HG03064 (cell line): ENCODE data around the gene FLII.
A peak's percentile ranks its signal among the peaks of the same experiment; 100 is the strongest.

Experiments used
- ATAC-seq: cut with Tn5 transposase; IDR thresholded peaks from one replicate; pipeline ENCODE4 v1.9.1; 2021; ENCODE audit warnings: low read depth; ENCODE audit not compliant: unreplicated experiment

Gene FLII

DNA sequence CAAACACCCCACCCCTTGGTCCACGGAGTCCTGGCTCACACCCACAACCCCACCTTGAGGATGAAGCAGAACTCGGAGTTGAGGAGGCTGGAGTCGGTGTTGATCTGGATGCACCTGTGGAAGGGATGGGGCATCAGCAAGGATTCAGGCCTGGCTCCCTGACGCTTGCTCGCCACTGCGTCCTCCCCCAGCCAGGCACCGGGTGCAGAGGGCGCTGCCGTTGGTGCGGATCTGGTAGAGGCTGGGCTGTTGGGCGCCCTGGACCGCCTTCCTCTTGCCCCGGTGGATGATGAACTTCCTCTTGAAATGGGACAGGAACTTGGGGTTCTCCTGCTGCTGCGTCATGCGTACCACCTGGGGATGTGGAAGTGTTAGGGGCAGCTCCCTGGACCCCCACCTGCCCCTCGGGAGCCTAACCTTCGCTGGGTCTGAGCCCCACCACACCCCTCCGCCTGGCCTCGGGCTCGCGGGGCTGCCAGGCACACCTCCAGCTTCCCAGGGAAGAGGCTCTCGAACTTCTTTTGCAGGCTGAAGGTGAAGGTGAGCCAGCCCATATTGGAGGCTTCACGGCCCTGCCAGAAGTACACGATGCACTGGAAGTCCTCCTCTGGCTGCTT is 12.3 kb downstream of the FLII start:
- ATAC-seq: no peak

DNA sequence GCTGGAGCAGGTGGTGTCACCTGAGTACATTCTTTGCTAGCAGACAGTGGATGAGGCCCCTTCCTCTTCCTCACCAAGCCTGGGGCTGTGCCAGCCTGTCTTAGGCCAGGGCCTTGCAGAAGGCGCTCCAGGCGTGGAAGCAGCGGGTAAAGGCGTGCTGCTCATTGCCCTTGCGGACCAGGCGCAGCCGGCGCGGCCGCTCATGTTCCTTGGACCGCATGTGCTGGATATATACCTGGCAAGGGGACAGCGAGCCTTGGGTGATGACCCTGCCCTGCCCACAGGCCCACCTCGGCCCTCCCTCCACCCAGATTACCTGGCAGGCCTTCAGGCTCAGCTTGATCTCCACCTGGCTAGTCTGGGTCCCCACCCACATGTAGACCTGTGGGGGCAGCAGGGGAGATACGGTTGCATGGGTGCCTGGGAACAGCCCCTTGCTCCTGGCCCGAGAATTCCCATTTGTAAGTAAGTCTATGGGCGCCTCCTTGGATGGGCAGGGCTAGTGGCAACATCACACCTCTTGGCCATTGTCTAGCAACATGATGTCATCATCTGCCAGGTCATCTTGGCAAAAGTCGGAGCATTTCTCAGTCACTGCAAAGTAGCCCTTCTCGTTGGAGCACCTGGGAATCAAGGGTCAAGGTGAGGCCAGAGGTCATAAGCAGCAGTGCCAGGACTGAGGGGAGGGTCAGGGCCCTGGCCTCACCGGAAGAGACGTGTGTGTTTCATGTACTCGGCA is 13.3 kb downstream of the FLII start:
- no peak for ATAC-seq

DNA sequence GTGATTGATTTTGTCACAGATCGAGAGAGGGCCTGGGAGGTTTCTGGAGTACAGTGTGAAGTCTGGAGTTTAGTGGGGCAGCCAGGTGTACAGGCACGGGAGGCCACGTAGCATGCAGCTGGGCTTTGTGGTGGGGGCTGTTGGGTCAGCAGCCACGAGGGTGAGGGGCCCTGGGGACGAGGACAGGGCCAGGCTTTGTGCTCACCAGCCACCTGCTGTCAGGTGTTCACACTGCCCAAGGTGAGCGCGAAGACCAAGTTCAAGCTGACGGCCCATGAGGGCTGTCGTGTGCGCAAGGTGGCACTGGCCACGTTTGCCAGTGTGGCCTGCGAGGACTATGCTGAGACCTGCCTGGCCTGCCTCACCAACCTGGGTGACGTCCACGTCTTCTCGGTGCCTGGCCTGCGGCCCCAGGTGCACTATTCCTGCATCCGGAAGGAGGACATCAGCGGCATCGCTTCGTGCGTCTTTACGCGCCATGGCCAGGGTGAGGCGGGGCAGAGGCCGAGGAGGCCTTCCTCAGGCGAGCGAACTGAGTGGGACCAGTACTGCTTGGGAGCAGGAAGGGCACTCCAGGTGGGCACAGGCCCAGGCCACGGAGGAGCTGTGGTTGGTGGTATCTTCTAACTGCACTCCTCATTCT is 17.2 kb downstream of the FLII start:
- no peak for ATAC-seq

DNA sequence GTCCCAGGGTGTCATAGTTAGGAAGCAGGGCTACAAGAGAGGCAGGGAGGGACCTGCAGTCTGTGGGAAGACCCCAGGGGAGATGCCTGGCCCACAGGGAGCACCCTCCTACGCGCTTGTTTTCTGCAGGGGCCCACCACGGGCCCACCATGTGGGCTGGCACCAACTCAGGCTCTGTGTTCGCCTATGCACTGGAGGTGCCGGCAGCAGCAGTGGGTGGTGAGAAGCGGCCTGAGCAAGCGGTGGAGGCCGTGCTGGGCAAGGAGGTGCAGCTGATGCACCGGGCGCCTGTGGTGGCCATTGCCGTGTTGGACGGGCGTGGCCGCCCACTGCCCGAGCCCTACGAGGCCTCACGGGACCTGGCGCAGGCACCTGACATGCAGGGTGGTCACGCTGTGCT is 18.1 kb downstream of the FLII start:
- no peak for ATAC-seq

DNA sequence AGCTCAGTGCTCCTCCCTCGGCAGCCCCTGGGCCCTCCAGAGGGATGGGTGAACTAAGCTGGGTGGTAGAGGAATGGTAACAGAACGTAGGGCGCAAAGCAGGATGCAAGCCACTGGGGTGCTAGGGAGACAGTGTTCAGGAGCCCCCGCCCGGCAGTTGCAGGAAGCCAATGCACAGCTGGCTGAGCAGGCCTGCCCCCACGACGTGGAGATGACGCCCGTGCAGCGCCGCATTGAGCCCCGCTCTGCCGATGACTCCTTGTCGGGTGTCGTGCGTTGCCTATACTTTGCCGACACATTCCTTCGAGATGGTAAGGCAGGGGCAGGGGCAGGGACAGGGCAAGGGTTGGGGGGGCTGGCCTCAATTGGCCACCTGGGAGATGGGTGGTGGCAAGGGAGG is 20.2 kb downstream of the FLII start:
- no peak for ATAC-seq

DNA sequence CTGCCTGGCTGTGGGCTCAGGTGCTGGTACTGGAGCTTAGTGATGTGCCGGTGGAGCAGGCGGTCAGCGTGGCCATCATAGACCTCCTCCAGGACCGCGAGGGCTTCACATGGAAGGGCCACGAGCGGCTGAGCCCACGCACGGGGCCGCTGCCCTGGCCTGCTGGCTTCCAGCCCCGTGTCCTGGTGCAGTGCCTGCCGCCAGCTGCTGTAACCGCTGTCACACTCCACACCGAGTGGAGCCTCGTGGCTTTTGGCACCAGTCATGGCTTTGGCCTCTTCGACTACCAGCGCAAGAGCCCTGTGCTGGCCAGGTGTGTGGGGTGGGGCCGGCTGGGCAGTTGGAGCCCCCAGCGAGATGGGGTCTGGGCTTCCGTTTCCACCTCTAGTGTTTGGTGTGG is 21.1 kb downstream of the FLII start:
- no peak for ATAC-seq

DNA sequence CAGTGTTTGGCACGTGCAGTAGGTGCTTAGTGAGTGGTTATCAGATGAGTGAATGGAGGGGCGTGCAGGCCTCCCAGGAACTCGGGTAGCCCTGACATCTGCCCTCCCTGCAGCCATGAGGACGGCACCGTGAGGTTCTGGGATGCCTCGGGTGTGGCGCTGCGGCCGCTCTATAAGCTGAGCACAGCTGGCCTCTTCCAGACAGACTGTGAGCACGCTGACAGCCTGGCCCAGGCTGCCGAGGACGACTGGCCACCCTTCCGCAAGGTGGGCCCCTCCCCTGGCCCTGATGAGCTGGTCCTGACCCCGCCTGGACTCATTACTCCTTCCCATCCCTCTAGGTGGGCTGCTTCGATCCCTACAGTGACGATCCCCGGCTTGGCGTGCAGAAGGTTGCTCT is 22.0 kb downstream of the FLII start:
- no peak for ATAC-seq

DNA sequence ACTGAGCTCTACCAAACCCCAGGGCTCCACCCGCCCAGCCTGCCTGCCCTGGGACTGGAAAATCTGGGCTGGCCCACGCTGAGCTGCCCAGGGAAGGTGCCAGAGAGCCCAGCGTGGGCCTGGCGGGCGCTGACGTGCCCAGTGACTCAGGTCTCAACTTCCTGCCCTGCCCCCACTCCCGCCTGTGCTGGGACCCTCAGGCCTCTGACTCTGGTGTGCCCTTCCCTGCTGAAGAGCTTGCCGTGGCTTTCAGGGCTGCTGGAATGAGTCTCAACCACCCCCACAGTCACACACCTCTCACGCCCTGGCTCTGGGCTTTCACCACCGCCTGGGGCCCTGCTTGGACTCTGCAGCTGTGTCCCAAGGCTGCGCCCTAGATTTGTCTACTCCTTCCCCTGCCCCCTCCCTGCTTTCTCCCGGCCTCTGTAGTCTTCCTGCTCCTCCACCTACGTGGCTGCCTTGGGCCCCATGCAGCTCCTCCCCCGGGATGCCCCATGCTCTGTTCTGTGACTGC is 22.7 kb downstream of the FLII start:
- no peak for ATAC-seq

DNA sequence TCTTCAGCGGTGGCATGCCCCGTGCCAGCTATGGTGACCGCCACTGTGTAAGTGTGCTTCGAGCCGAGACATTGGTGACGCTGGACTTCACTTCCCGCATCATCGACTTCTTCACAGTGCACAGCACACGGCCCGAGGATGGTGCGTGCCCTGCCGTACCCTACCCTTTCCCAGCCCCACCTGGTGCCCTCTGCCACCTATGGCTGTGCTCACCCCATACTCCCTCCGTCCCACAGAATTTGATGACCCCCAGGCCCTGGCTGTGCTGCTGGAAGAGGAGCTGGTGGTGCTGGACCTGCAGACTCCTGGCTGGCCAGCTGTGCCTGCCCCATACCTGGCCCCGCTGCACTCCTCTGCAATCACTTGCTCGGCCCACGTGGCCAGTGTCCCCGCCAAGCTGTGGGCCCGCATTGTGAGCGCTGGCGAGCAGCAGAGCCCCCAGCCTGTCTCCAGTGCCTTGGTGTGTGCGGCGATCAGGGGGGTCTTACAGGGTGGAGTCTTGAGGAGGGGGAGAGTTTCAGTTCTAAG is 23.6 kb downstream of the FLII start:
- ATAC-seq: no peak

DNA sequence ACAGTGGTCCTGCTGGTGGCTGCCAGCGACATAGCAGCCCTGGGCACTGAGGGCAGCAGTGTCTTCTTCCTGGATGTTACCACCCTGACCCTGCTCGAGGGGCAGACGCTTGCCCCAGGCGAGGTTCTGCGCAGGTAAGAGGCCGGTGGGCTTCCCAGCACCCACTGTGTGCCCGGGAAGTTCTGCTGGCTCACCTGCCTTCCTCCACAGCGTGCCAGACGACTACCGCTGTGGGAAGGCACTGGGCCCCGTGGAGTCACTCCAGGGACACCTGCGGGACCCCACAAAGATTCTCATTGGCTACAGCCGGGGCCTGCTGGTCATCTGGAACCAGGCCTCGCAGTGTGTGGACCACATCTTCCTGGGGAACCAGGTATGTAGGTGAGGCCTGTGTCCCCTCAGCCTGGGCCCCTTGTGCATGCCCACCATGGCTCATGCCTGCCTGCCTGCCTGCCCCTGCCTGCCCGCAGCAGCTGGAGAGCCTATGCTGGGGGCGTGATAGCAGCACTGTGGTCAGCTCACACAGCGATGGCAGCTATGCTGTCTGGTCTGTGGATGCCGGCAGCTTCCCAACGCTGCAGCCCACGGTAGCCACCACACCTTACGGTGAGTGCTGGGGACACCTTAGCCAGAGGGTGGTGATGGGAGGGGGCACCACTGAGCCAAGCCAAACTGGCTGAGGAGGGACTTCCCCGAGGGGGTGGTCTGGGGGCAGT is 24.6 kb downstream of the FLII start:
- ATAC-seq: no peak

DNA sequence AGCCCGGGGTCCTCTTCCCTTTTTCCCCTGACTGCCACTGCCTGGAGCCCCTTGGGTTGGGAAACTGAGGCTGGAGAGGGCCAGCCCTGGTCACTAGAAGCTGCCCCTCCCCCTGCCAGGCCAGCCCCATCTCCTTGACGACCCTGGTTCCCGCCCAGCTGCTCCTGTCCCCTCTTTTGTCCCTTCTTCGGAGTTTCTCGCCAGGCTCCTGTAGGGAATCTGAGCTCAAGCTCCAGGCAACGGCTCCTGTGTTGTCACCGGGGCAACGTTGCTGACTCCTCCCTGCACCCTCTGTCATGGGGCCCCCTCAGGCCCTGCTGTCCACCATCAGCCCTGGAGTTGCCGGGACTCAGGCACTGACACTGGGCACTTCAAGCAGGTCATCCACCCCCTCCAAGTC is 27.4 kb downstream of the FLII start:
- ATAC-seq: no peak

DNA sequence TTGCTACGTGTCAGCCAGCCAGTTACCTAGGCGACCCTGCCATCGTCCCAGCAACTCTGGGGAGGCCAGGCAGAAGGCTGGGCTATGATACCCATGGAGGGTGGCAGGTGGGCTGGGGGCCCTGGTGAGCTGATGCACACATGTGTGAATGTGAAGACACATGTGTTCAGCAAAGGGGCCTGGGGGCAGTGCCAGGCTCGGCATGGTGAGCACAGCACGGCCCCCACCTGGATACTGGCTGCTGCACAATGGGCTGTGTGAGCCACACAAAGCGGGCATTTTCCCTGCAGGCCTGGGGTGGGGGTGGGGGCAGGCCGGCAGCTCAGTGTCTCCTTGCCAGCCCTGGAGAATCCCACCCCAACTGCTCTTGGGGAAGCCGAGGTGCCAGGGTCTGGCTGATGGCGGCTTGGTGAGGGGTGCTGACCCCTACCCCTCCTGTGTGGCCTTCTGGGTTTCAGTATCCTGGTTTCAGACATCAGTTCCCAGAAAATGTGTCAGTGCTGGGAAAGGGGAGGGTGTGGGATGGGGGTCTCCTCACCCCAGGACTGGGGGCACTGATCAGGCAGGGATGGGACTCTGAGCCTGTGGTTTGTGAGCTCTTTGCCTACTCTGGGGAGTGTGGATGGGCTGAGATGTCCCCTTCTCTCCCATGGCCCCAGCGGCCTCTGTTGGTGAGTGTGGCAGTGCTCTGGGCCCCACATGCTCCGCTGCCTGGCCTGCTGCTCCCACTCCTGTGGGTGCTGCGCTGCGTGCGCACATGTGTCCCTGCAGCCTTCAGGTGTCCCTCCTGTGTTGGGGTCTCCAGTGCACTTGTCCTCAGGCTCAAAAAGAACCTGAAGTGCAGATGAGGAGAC is 28.0 kb downstream of the FLII start:
- ATAC-seq: no peak

DNA sequence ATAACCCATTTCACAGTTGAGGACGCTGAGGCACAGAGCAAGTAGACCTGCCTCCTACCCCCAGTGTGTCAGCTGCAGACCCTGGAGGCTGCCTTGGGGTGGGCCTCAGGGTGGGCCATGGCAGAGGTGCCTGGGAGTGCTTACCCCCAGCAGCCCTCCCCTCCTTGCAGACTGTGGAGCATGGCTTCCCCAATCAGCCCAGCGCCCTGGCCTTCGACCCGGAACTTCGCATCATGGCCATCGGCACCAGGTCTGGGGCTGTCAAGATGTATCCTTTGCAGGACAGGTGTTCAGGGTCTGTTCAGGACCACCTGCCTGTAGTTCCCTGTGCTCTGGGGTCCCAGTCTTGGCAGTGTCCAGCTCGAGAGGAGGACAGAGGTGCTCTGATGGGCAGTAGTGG is 28.8 kb downstream of the FLII start:
- no peak for ATAC-seq

DNA sequence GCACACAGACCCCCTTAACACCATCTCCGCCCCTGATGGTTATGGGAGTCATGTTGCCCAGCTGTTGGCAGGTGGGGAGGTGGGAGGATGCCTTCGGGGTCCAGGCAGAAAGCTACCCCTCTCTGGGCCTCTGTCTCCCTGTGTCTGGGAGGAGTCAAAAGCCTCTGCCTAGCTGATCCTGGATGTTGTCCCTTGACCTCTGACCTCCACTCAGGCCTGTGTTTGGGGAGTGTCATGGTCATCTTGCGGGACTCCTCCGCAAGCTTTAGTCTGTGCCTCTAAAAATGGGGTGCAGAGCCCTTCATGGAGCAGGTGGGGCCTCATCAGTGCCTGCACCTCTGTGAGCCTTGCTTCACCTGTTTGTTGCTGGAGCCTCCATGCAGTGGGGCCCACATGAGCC is 29.3 kb downstream of the FLII start:
- no peak for ATAC-seq

DNA sequence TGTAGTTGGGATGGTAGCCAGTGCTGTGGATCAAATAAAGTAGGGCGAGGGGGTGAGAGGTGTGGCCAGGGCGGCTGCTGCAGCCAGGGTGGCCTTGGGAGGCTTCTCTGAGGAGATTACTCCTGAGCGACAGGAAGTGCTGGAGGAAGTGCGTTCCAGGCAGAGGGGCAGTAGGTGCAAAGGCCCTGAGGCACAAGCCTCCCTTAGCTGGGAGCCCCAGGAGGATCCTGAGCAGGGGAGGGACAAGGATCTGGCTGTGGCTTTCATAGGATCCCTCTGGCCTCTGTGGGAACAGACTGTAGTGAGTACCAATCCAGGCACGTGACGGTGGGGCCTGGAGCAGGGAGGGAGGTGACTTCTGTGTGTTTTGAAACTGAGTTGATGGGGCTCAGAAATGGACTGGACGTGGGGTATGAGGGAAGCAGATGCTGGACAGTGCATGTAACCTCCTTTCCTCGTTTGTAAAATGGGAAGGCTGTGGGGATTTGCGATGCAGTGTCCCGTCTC is 30.3 kb downstream of the FLII start:
- no peak for ATAC-seq

DNA sequence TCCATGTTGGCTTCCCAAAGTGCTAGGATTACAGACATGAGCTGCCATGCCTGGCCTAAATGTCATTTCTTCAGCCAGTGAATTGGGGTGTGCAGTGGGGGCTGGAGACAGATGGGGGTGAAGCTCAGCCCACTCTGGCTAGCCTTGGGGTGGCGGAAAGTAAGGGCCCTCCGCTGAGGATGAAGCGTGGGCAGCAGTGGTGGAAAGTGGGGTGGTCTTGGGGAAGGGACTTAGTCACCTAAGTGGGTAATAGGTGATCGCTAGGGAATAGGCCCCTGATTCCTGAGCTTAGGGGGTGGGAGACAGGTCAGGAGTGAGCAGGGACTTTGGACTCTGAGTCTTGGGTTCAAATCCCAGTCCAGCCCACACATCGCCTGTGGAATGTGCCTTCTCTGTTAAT is 30.9 kb downstream of the FLII start:
- no peak for ATAC-seq

DNA sequence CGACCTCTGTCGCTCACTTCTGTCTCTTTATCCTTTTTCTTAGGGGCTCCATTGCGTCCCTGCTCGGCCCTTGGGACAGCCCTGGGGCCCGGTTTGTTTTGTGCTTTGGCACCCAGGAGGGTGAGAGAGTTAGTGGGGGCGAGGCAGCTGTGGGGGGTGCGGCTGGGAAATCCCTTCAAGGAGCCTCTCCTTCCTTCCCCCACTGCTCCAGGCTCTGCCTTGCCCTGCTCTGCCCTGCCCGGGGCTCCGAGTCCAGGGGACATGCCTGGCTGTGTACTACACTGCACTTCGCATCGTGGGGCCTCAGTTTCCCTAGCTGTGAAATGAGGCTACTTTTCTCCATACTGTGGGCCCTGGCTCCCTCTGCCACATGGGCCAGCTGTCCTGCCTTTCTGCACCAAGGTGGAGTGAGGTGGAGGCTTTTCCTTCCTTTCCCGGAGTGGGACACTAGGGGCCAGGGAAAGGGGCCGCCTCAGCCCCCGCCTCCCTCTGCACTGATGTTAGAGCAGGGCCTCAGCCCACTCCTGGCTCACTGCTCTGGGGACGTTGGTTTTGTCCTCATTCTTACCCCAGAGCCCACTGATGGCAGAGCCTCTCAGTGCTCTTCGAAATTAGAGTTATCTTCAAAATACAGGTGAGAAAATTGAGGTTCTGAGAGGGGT is 32.1 kb downstream of the FLII start:
- ATAC-seq: no peak

DNA sequence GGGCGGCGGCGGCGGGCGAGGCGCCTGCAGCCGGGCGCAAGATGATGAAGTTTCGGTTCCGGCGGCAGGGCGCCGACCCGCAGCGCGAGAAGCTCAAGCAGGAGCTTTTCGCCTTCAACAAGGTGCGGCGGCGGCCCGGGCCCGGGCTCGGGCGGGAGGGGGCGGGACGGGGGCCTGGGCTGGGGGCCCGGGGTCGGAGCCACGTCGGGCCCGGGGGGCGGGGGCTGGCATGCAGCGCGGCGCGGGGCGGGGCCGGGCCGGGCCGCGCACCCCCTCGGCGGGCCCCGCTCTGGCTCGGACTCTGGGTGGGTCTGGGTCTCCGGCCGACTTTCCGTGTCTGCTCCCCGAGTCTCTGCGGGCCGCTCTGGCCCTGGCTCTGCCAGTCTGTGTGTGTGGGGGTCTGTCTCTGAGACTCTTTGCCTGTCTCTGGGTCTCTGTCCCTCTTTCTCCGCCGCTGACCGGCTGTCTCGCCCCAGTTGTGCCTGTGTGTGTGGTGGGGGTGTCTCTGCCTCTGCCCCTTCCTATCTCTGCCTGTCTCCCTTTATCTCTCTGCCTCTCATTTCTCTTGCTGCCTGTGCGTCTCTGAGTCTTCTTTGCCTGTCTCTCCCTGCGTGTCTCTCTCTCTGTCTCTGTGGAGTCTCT is 32.8 kb downstream of the FLII start:
- peak; percentile 27 for ATAC-seq

DNA sequence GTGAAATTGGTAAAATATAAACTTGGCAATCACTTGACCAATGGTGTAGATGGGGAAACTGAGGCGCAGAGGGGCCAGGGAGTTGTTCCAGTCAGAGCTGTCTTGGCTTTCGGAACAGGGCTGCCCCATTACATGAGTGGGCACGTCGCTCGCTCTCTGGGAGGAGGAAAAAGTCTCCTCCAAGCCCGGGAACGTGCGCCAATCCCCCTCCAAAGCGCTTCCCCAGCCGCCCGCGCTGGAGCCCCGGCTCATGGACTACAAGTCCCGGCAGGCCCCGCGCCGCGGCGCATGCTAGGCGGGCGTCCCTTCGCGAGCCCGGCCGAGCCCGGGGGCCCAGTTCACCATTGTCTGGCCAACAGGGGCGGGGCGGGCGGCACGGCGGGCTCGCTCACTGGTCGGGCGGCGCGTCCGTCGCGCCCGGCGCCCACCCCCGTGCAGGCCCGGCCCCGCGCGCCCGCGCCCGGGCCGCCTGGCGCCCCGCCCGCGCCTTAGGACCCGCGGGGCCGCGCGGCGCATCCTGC is 33.4 kb downstream of the FLII start, which contains the start of gene LLGL1:
TSS of gene LLGL1 (plus strand) at position 515 of the 521 bp plus-strand sequence. CDS start 48 bp downstream, outside the sequence.
- peak; percentile 80 for ATAC-seq
